ENCODE measurements around the gene ZC3H7A. TPM values are rescaled to one million over a fixed set of nuclear protein-coding genes. Genes with fewer than 3 reads are reported as not detected.

The ZC3H7A gene
- total and polyA plus RNA-seq, 2 of the 13 experiments (the other 11 are each of a cell fraction or from before 2014, with no cell fraction given), result 29.2 to 36.8 TPM

DNA sequence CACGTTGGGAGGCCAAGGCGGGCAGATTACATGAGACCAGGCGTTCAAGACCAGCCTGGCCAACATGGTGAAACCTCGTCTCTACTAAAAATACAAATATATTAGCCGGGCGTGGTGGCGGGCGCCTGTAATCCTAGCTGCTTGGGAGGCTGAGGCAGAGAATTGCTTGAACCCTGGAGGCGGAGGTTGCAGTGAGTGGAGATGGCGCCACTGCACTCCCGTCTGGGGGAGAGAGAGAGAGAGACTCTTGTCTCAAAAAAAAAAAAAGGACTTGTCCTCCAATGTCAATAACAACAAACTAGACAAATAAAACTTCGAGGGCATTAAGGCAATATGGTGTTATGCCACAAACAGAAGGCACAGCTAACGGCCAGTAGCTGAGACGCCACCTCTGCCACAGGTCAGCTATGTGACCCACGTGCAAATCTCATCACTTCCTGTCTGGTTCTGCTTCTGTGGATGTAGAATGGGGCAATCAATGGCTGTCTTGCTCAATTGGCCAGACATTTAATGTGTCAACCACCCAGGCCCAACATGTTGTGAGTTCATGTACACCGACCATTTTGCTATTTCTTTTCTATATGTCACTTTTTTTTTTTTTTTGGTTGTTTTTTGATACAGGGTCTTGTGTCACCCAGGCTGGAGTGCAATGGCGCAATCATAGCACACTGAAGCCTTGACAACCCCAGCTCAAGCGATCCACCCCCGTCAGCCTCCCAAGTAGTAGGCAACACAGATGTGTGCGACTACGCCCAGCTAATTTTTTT, 53.6 kb downstream of the ZC3H7A start (continued):
- TF ChIP-seq, protein P1, sequence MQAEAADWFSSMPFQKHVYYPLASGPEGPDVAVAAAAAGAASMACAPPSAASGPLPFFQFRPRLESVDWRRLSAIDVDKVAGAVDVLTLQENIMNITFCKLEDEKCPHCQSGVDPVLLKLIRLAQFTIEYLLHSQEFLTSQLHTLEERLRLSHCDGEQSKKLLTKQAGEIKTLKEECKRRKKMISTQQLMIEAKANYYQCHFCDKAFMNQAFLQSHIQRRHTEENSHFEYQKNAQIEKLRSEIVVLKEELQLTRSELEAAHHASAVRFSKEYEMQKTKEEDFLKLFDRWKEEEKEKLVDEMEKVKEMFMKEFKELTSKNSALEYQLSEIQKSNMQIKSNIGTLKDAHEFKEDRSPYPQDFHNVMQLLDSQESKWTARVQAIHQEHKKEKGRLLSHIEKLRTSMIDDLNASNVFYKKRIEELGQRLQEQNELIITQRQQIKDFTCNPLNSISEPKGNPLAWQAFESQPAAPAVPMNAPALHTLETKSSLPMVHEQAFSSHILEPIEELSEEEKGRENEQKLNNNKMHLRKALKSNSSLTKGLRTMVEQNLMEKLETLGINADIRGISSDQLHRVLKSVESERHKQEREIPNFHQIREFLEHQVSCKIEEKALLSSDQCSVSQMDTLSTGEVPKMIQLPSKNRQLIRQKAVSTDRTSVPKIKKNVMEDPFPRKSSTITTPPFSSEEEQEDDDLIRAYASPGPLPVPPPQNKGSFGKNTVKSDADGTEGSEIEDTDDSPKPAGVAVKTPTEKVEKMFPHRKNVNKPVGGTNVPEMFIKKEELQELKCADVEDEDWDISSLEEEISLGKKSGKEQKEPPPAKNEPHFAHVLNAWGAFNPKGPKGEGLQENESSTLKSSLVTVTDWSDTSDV (CRISPR knock-in tag; IDR thresholded peaks at IDR 0.05), result no peak
- TF ChIP-seq ZKSCAN5 (CRISPR knock-in tag; IDR thresholded peaks at IDR 0.05) (no peak), MIXL1 (CRISPR knock-in tag; IDR thresholded peaks at IDR 0.05) (peak; percentile 21; the same call in 1 of the 2 replicates), TARDBP (CRISPR knock-in tag; IDR thresholded peaks at IDR 0.05) (0 out of 2 replicates have a peak, but pooled peaks have one; percentile 27), TOPORS (CRISPR knock-in tag; IDR thresholded peaks at IDR 0.05) (no peak), MTA3 (CRISPR knock-in tag; IDR thresholded peaks at IDR 0.05) (no peak), CC2D1A (CRISPR knock-in tag; IDR thresholded peaks at IDR 0.05) (no peak), JUND (CRISPR knock-in tag; IDR thresholded peaks at IDR 0.05) (no peak), RFXAP (CRISPR knock-in tag; IDR thresholded peaks at IDR 0.05; ENCODE audit: borderline replicate concordance) (0 out of 2 replicates have a peak, but pooled peaks have one; percentile 68), POLR2AphosphoS5 (IDR thresholded peaks at IDR 0.05; ENCODE audit: low read depth, low read length) (peak; percentile 81), ZNF33A (CRISPR knock-in tag; IDR thresholded peaks at IDR 0.05; ENCODE audit: borderline replicate concordance) (0 out of 2 replicates have a peak, but pooled peaks have one; percentile 1), ZNF281 (CRISPR knock-in tag; IDR thresholded peaks at IDR 0.05; ENCODE audit: borderline replicate concordance) (peak; percentile 79), HMG20B (CRISPR knock-in tag; conservative IDR thresholded peaks at IDR 0.05) (peak; percentile 97), ZNF556 (CRISPR knock-in tag; IDR thresholded peaks at IDR 0.05; ENCODE audit: borderline replicate concordance) (no peak), SOX5 (CRISPR knock-in tag; IDR thresholded peaks at IDR 0.05; ENCODE audit: borderline replicate concordance) (peak; percentile 74), ZBTB2 (CRISPR knock-in tag; IDR thresholded peaks at IDR 0.05; ENCODE audit: low read depth) (no peak)
- TF ChIP-seq, protein P2, sequence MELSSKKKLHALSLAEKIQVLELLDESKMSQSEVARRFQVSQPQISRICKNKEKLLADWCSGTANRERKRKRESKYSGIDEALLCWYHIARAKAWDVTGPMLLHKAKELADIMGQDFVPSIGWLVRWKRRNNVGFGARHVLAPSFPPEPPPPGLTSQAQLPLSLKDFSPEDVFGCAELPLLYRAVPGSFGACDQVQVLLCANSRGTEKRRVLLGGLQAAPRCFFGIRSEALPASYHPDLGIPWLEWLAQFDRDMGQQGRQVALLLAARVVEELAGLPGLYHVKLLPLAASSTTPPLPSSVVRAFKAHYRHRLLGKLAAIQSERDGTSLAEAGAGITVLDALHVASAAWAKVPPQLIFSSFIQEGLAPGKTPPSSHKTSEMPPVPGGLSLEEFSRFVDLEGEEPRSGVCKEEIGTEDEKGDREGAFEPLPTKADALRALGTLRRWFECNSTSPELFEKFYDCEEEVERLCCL (CRISPR knock-in tag; IDR thresholded peaks at IDR 0.05; ENCODE audit: borderline replicate concordance), result no peak
- TF ChIP-seq, protein P3, sequence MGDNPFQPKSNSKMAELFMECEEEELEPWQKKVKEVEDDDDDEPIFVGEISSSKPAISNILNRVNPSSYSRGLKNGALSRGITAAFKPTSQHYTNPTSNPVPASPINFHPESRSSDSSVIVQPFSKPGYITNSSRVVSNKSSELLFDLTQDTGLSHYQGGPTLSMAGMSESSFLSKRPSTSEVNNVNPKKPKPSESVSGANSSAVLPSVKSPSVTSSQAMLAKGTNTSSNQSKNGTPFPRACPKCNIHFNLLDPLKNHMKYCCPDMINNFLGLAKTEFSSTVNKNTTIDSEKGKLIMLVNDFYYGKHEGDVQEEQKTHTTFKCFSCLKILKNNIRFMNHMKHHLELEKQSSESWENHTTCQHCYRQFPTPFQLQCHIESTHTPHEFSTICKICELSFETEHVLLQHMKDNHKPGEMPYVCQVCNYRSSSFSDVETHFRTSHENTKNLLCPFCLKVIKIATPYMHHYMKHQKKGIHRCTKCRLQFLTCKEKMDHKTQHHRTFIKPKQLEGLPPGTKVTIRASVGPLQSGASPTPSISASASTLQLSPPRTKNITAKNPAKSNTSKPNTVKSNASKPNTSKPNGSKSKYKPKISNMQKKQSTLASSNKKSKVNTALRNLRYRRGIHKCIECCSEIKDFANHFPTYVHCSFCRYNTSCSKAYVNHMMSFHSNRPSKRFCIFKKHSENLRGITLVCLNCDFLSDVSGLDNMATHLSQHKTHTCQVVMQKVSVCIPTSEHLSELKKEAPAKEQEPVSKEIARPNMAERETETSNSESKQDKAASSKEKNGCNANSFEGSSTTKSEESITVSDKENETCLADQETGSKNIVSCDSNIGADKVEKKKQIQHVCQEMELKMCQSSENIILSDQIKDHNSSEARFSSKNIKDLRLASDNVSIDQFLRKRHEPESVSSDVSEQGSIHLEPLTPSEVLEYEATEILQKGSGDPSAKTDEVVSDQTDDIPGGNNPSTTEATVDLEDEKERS (CRISPR knock-in tag; IDR thresholded peaks at IDR 0.05), result peak; percentile 61

Measured in HepG2 (cell line).